CD4-positive, CD25-positive, alpha-beta regulatory T cell (primary cell): ENCODE measurements around the gene GRIN1. TPM values are rescaled to one million over a fixed set of nuclear protein-coding genes. Genes with fewer than 3 reads are reported as not detected.

Source experiments
- ATAC-seq, 2 donors: fragments of 150-1000 bp; cut with Tn5 transposase; one replicate each; pipeline ENCODE4 v1.10.0; 2021; ENCODE audit warnings: low read depth in 2 of 2, moderate number of reproducible peaks in 2 of 2, moderate library complexity in 1 of 2
- DNase-seq, 3 donors: peaks; one replicate each; pipeline versions ENCODE4 v3.0.0 to v3.0.0-alpha.2; 2012 to 2022; ENCODE audit warnings: mixed read lengths in 1 of 3
- H3K27ac ChIP-seq: one replicate; pipeline ENCODE4 v1.7.0; 2013; ENCODE audit warnings: mild to moderate bottlenecking, low read length; ENCODE audit not compliant: insufficient read depth, poor library complexity, severe bottlenecking
- H3K27me3 ChIP-seq: one replicate; pipeline ENCODE4 v1.7.0; 2013; ENCODE audit warnings: low read length; ENCODE audit not compliant: control insufficient read depth, insufficient read depth
- H3K36me3 ChIP-seq: one replicate; pipeline ENCODE4 v1.7.0; 2013; ENCODE audit warnings: mild to moderate bottlenecking, low read length, moderate library complexity; ENCODE audit not compliant: control insufficient read depth, insufficient read depth
- H3K4me1 ChIP-seq: 2 replicates; pipeline ENCODE4 v1.7.0; 2013; ENCODE audit warnings: mild to moderate bottlenecking, low read length; ENCODE audit not compliant: insufficient read depth, control insufficient read depth, poor library complexity, severe bottlenecking
- H3K4me3 ChIP-seq: one replicate; pipeline ENCODE4 v1.7.0; 2013; ENCODE audit warnings: low read depth, mild to moderate bottlenecking, low read length, moderate library complexity
- H3K9me3 ChIP-seq, 2 experiments: 1 replicate in 1 of 2; 2 replicates in 1 of 2; pipeline ENCODE4 v1.7.0; 2013; ENCODE audit warnings: low read length in 2 of 2, mild to moderate bottlenecking in 1 of 2, moderate library complexity in 1 of 2; ENCODE audit not compliant: control insufficient read depth in 2 of 2
- H3K27ac Mint-ChIP-seq, 3 donors: one replicate each; pipeline ENCODE4 v1.8.0; 2020 to 2022; ENCODE audit warnings: mild to moderate bottlenecking in 3 of 3, mixed read lengths in 3 of 3, moderate library complexity in 2 of 3
- H3K27me3 Mint-ChIP-seq: one replicate; pipeline ENCODE4 v1.8.0; 2022; ENCODE audit warnings: mild to moderate bottlenecking, mixed read lengths
- H3K36me3 Mint-ChIP-seq: one replicate; pipeline ENCODE4 v1.8.0; 2020; ENCODE audit warnings: mixed read lengths
- H3K4me1 Mint-ChIP-seq, 4 donors: one replicate each; pipeline ENCODE4 v1.8.0; 2020 to 2022; ENCODE audit warnings: mixed read lengths in 4 of 4, mild to moderate bottlenecking in 1 of 4
- H3K4me3 Mint-ChIP-seq, 4 donors: one replicate each; pipeline ENCODE4 v1.8.0; 2020 to 2022; ENCODE audit warnings: mild to moderate bottlenecking in 4 of 4, mixed read lengths in 4 of 4, moderate library complexity in 3 of 4
- H3K9me3 Mint-ChIP-seq, 7 donors: one replicate each; pipeline ENCODE4 v1.8.0; 2020 to 2022; ENCODE audit warnings: mixed read lengths in 7 of 7, mild to moderate bottlenecking in 3 of 7, moderate library complexity in 2 of 7
- polyA plus RNA-seq, 4 donors: library from polyadenylated mRNA; unstranded; fragments of 300-500 nt; fragmentation: Illumina TruSeq; gene quantifications; one replicate each; pipeline ENCODE4 v1.2.3, GENCODE V29; 2021
- total RNA-seq: library from RNA; stranded (reverse); gene quantifications from one replicate; pipeline ENCODE4 v1.2.3, GENCODE V29; 2022

Gene GRIN1
- total and polyA plus RNA-seq, 5 donors from 2014 or later: not detected

GRCh38 chr9:137174722-137175293 is 35.9 kb downstream of the GRIN1 start:
- Histone ChIP-seq H3K4me1 (peaks cover 8% of the 10 kb centered on the region), H3K4me3 (no peak overlapping the region), H3K36me3 (peaks cover 6% of the 10 kb centered on the region), H3K27me3 (no peaks in the 10 kb centered on the region), H3K9me3 (no peaks in the 10 kb centered on the region), H3K27ac (no peak overlapping the region)
- Mint-ChIP-seq H3K27me3 (peaks cover 14% of the 10 kb centered on the region), H3K4me1 (peaks cover 0 to 9% (median 0%) of the 10 kb centered on the region in 4 donors), H3K27ac (no peak overlapping the region), H3K9me3 (no peaks in the 10 kb centered on the region), H3K36me3 (peaks cover 9% of the 10 kb centered on the region), H3K4me3 (no peak overlapping the region)
- ATAC-seq: no peak
- DNase-seq: no peak

GRCh38 chr9:137175345-137175961 is 36.5 kb downstream of the GRIN1 start:
- no peak for ATAC-seq
- Mint-ChIP-seq H3K4me1 (peaks cover 0 to 9% (median 0%) of the 10 kb centered on the region in 4 donors), H3K4me3 (no peak overlapping the region)

GRCh38 chr9:137176302-137177182 is 37.6 kb downstream of the GRIN1 start:
- Histone ChIP-seq H3K4me1 (peaks cover 8% of the 10 kb centered on the region), H3K9me3 (no peaks in the 10 kb centered on the region), H3K27ac (no peak overlapping the region), H3K27me3 (no peaks in the 10 kb centered on the region), H3K4me3 (no peak overlapping the region), H3K36me3 (peaks cover 20% of the 10 kb centered on the region)
- ATAC-seq: peak; percentile 51 to 56
- Mint-ChIP-seq H3K36me3 (peaks cover 9% of the 10 kb centered on the region), H3K4me1 (peaks cover 0 to 9% (median 0%) of the 10 kb centered on the region in 4 donors), H3K27me3 (peaks cover 4% of the 10 kb centered on the region), H3K9me3 (no peaks in the 10 kb centered on the region), H3K27ac (peak overlapping the region in 2 of 3 donors; percentile 9 to 64), H3K4me3 (peak overlapping the region in 2 of 4 donors; percentile 41 to 83)
- peak in 1 of 3 donors; percentile 40 for DNase-seq

More at GRCh38 chr9:137175345-137175961, 36.5 kb downstream of the GRIN1 start:
- Histone ChIP-seq H3K27ac (no peak overlapping the region), H3K4me3 (no peak overlapping the region), H3K27me3 (no peaks in the 10 kb centered on the region), H3K36me3 (peaks cover 11% of the 10 kb centered on the region), H3K9me3 (no peaks in the 10 kb centered on the region), H3K4me1 (peaks cover 8% of the 10 kb centered on the region)
- Mint-ChIP-seq H3K9me3 (no peaks in the 10 kb centered on the region), H3K36me3 (peaks cover 9% of the 10 kb centered on the region), H3K27ac (no peak overlapping the region), H3K27me3 (peaks cover 11% of the 10 kb centered on the region)
- DNase-seq: no peak

- Mint-ChIP-seq H3K27me3 (peaks cover 4% of the 10 kb centered on the region), H3K9me3 (no peaks in the 10 kb centered on the region), H3K36me3 (peaks cover 13% of the 10 kb centered on the region), H3K4me1 (peaks cover 0 to 7% (median 0%) of the 10 kb centered on the region in 4 donors), H3K27ac (no peak overlapping the region), H3K4me3 (no peak overlapping the region)
- no peak overlapping the region for H3K27ac ChIP-seq
- no peaks in the 10 kb centered on the region for H3K9me3 ChIP-seq
- H3K36me3 ChIP-seq: peaks cover 33% of the 10 kb centered on the region
- H3K27me3 ChIP-seq: no peaks in the 10 kb centered on the region
- ATAC-seq: no peak
- no peak overlapping the region for H3K4me3 ChIP-seq
- peaks cover 8% of the 10 kb centered on the region for H3K4me1 ChIP-seq
- DNase-seq: no peak
Measured at GRCh38 chr9:137178201-137178938, 39.4 kb downstream of the GRIN1 start.

GRCh38 chr9:137178939-137179630 is 40.1 kb downstream of the GRIN1 start:
- Mint-ChIP-seq H3K4me3 (peak overlapping the region in 1 of 4 donors; percentile 13), H3K36me3 (peaks cover 14% of the 10 kb centered on the region), H3K9me3 (peaks cover 0 to 2% (median 0%) of the 10 kb centered on the region in 7 donors), H3K27me3 (peaks cover 4% of the 10 kb centered on the region), H3K27ac (peak overlapping the region in 1 of 3 donors; percentile 52), H3K4me1 (peaks cover 0 to 8% (median 0%) of the 10 kb centered on the region in 4 donors)
- ATAC-seq (no peak), DNase-seq (no peak)
- H3K4me3 ChIP-seq: no peak overlapping the region
- peaks cover 40% of the 10 kb centered on the region for H3K36me3 ChIP-seq
- H3K4me1 ChIP-seq: peaks cover 8% of the 10 kb centered on the region
- H3K9me3 ChIP-seq: no peaks in the 10 kb centered on the region
- H3K27ac ChIP-seq: no peak overlapping the region
- no peaks in the 10 kb centered on the region for H3K27me3 ChIP-seq

GRCh38 chr9:137179761-137180160 is 40.8 kb downstream of the GRIN1 start:
- Histone ChIP-seq H3K27me3 (no peaks in the 10 kb centered on the region), H3K4me3 (no peak overlapping the region), H3K4me1 (peaks cover 3% of the 10 kb centered on the region), H3K27ac (no peak overlapping the region), H3K36me3 (peaks cover 43% of the 10 kb centered on the region), H3K9me3 (no peaks in the 10 kb centered on the region)
- peaks cover 17% of the 10 kb centered on the region for H3K36me3 Mint-ChIP-seq
- ATAC-seq: no peak
- H3K9me3 Mint-ChIP-seq: peaks cover 0 to 2% (median 0%) of the 10 kb centered on the region in 7 donors
- H3K4me3 Mint-ChIP-seq: no peak overlapping the region
- DNase-seq: no peak
- H3K27ac Mint-ChIP-seq: no peak overlapping the region
- H3K4me1 Mint-ChIP-seq: peaks cover 0 to 13% (median 0%) of the 10 kb centered on the region in 4 donors
- H3K27me3 Mint-ChIP-seq: peaks cover 4% of the 10 kb centered on the region

GRCh38 chr9:137180491-137180890 is 41.5 kb downstream of the GRIN1 start:
- Histone ChIP-seq H3K4me3 (no peak overlapping the region), H3K4me1 (no peaks in the 10 kb centered on the region), H3K36me3 (peaks cover 44% of the 10 kb centered on the region), H3K9me3 (no peaks in the 10 kb centered on the region), H3K27me3 (no peaks in the 10 kb centered on the region), H3K27ac (no peak overlapping the region)
- ATAC-seq (no peak), DNase-seq (no peak)
- peaks cover 17% of the 10 kb centered on the region for H3K36me3 Mint-ChIP-seq
- H3K4me3 Mint-ChIP-seq: no peak overlapping the region
- peaks cover 0 to 15% (median 0%) of the 10 kb centered on the region in 4 donors for H3K4me1 Mint-ChIP-seq
- H3K9me3 Mint-ChIP-seq: peaks cover 0 to 2% (median 0%) of the 10 kb centered on the region in 7 donors
- no peak overlapping the region for H3K27ac Mint-ChIP-seq
- H3K27me3 Mint-ChIP-seq: peaks cover 4% of the 10 kb centered on the region
